ENCODE measurements around the gene SYNJ2.

Gene SYNJ2

DNA sequence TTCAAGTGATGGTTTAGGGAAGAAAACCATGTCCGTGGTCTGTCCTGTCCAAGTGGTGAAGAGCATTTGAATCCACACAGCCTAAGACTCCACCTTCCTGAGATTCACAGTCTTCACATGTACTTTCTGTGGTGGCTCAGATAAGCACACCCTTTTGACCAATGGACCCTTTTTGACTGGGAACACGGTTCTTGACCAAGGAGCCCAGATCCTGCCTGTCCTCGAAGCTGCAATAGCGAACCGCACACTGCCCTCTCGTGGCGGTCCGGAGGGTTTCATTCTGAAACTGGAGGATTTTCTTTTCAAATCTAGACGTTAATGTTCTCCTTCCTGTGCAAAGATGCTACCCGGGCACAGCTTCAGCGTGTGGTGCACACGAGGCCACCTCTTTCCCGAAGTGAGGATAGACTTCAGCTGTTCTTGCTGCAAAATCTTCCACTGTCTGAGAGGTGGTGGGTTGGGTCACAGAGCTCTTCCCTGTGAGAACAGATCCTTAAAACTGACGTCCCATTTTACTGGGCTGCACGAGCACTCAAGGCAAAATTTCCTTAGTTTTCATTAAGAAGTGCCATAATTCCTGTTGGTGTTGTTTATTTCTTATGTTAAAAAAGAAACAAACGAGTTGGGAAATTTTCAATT is 90.5 kb downstream of the SYNJ2 start:
- TF ChIP-seq EGR1 (IDR thresholded peaks at IDR 0.05) (no peak), MAX (IDR thresholded peaks at IDR 0.05) (peak; percentile 25; the same call in 1 of the 2 replicates), RAD21 (IDR thresholded peaks at IDR 0.05; ENCODE audit: low read depth) (peak; percentile 97), YY1 (IDR thresholded peaks at IDR 0.05; ENCODE audit: low read depth) (no peak)

- TF ChIP-seq EGR1 (IDR thresholded peaks at IDR 0.05) (no peak), CEBPB (IDR thresholded peaks at IDR 0.05) (no peak), USF1 (IDR thresholded peaks at IDR 0.05) (no peak), CREB1 (IDR thresholded peaks at IDR 0.05; ENCODE audit: low read depth) (no peak)
Observed at GRCh38 chr6:158073776-158074175, 92.1 kb downstream of the SYNJ2 start.

DNA sequence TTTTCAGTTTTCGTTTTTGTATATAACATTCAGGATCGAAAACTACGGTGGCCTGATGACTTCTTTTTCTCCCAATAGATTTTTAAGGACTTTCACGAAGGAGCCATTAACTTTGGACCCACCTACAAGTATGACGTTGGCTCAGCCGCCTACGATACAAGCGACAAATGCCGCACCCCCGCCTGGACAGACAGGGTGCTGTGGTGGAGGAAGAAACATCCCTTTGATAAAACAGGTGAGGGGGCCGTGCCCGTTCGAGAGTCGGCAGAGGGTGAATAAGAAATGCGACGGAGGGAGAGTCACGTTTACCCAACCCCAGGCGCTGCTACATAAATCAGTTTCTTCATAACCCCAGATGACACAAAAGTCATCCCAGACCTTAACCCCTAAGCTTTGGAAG is 94.9 kb downstream of the SYNJ2 start:
- TF ChIP-seq EP300 (IDR thresholded peaks at IDR 0.05; ENCODE audit: borderline replicate concordance): no peak
- TF ChIP-seq CREB1 (IDR thresholded peaks at IDR 0.05; ENCODE audit: low read depth): no peak
- no peak for TF ChIP-seq NFIC (IDR thresholded peaks at IDR 0.05)
- no peak for TF ChIP-seq CEBPB (IDR thresholded peaks at IDR 0.05)

GRCh38 chr6:158077676-158078075 is 96.0 kb downstream of the SYNJ2 start:
- TF ChIP-seq FOXM1 (IDR thresholded peaks at IDR 0.05; ENCODE audit: borderline replicate concordance, low read depth) (no peak), YY1 (IDR thresholded peaks at IDR 0.05; ENCODE audit: low read depth) (no peak), USF1 (IDR thresholded peaks at IDR 0.05) (no peak), MAX (IDR thresholded peaks at IDR 0.05) (no peak), CEBPB (IDR thresholded peaks at IDR 0.05) (no peak), TAF1 (IDR thresholded peaks at IDR 0.05; ENCODE audit: low read depth) (no peak), EGR1 (IDR thresholded peaks at IDR 0.05) (no peak), TCF12 (IDR thresholded peaks at IDR 0.05; ENCODE audit: low read depth) (no peak), CREB1 (IDR thresholded peaks at IDR 0.05; ENCODE audit: low read depth) (no peak), NFIC (IDR thresholded peaks at IDR 0.05) (no peak), RAD21 (IDR thresholded peaks at IDR 0.05; ENCODE audit: low read depth) (no peak), EP300 (IDR thresholded peaks at IDR 0.05; ENCODE audit: borderline replicate concordance) (no peak), TEAD4 (IDR thresholded peaks at IDR 0.05) (no peak), ZBTB7A (IDR thresholded peaks at IDR 0.05; ENCODE audit: low read depth) (no peak)
- TF ChIP-seq, protein P1, sequence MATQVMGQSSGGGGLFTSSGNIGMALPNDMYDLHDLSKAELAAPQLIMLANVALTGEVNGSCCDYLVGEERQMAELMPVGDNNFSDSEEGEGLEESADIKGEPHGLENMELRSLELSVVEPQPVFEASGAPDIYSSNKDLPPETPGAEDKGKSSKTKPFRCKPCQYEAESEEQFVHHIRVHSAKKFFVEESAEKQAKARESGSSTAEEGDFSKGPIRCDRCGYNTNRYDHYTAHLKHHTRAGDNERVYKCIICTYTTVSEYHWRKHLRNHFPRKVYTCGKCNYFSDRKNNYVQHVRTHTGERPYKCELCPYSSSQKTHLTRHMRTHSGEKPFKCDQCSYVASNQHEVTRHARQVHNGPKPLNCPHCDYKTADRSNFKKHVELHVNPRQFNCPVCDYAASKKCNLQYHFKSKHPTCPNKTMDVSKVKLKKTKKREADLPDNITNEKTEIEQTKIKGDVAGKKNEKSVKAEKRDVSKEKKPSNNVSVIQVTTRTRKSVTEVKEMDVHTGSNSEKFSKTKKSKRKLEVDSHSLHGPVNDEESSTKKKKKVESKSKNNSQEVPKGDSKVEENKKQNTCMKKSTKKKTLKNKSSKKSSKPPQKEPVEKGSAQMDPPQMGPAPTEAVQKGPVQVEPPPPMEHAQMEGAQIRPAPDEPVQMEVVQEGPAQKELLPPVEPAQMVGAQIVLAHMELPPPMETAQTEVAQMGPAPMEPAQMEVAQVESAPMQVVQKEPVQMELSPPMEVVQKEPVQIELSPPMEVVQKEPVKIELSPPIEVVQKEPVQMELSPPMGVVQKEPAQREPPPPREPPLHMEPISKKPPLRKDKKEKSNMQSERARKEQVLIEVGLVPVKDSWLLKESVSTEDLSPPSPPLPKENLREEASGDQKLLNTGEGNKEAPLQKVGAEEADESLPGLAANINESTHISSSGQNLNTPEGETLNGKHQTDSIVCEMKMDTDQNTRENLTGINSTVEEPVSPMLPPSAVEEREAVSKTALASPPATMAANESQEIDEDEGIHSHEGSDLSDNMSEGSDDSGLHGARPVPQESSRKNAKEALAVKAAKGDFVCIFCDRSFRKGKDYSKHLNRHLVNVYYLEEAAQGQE (IDR thresholded peaks at IDR 0.05; ENCODE audit: low read depth): no peak

- TF ChIP-seq, protein P1 (IDR thresholded peaks at IDR 0.05; ENCODE audit: low read depth): no peak
- TF ChIP-seq NFIC (IDR thresholded peaks at IDR 0.05): no peak
- no peak for TF ChIP-seq FOXM1 (IDR thresholded peaks at IDR 0.05; ENCODE audit: borderline replicate concordance, low read depth)
- no peak for TF ChIP-seq ZBTB7A (IDR thresholded peaks at IDR 0.05; ENCODE audit: low read depth)
- TF ChIP-seq YY1 (IDR thresholded peaks at IDR 0.05; ENCODE audit: low read depth): no peak
- no peak for TF ChIP-seq TCF12 (IDR thresholded peaks at IDR 0.05; ENCODE audit: low read depth)
- TF ChIP-seq TEAD4 (IDR thresholded peaks at IDR 0.05): no peak
- TF ChIP-seq CEBPB (IDR thresholded peaks at IDR 0.05): no peak
- TF ChIP-seq MAX (IDR thresholded peaks at IDR 0.05): no peak
- TF ChIP-seq TAF1 (IDR thresholded peaks at IDR 0.05; ENCODE audit: low read depth): no peak
- no peak for TF ChIP-seq EGR1 (IDR thresholded peaks at IDR 0.05)
- TF ChIP-seq USF1 (IDR thresholded peaks at IDR 0.05): no peak
- TF ChIP-seq RAD21 (IDR thresholded peaks at IDR 0.05; ENCODE audit: low read depth): no peak
- no peak for TF ChIP-seq EP300 (IDR thresholded peaks at IDR 0.05; ENCODE audit: borderline replicate concordance)
- no peak for TF ChIP-seq CREB1 (IDR thresholded peaks at IDR 0.05; ENCODE audit: low read depth)
Observed at GRCh38 chr6:158078320-158078719, 96.7 kb downstream of the SYNJ2 start.

Measured in Ishikawa (cell line).